Measurements from ENCODE around the gene NIBAN1. TPM values are rescaled to one million over a fixed set of nuclear protein-coding genes. Genes with fewer than 3 reads are reported as not detected.

NIBAN1 gene
- total RNA-seq, 1 donor: 66.2 TPM

GRCh38 chr1:184956999-184957700, 17.2 kb downstream of the NIBAN1 start:
- DNase-seq (ENCODE audit: insufficient read length, low spot score, missing footprints): no peak
- Histone ChIP-seq H3K36me3 (ENCODE audit: insufficient read depth, low read length) (no peaks in the 10 kb centered on the region), H2AFZ (ENCODE audit: low read length) (no peak overlapping the region), H3K4me2 (ENCODE audit: insufficient read depth, low read length) (no peak overlapping the region), H3K4me3 (ENCODE audit: insufficient read depth, low read length) (no peak overlapping the region), H4K20me1 (ENCODE audit: insufficient read depth, low read length) (no peaks in the 10 kb centered on the region), H3K4me1 (ENCODE audit: insufficient read depth, low read length) (peaks cover 10% of the 10 kb centered on the region), H3K9me3 (ENCODE audit: low read depth, low read length) (no peaks in the 10 kb centered on the region), H3K79me2 (ENCODE audit: insufficient read depth, low read length) (no peaks in the 10 kb centered on the region), H3K27me3 (ENCODE audit: insufficient read depth, low read length) (no peaks in the 10 kb centered on the region), H3K27ac (ENCODE audit: low read depth, low read length) (no peak overlapping the region)
- TF ChIP-seq CTCF (IDR thresholded peaks at IDR 0.05; ENCODE audit: extremely low read depth, low read depth, low read length): no peak

- H3K4me1 ChIP-seq (ENCODE audit: insufficient read depth, low read length): peaks cover 10% of the 10 kb centered on the region
- no peak for TF ChIP-seq CTCF (IDR thresholded peaks at IDR 0.05; ENCODE audit: extremely low read depth, low read depth, low read length)
- no peaks in the 10 kb centered on the region for H3K79me2 ChIP-seq (ENCODE audit: insufficient read depth, low read length)
- DNase-seq (ENCODE audit: insufficient read length, low spot score, missing footprints): no peak
- peak overlapping the region; percentile 7 for H3K4me2 ChIP-seq (ENCODE audit: insufficient read depth, low read length)
- H3K27ac ChIP-seq (ENCODE audit: low read depth, low read length): peak overlapping the region; percentile 54
- no peaks in the 10 kb centered on the region for H3K36me3 ChIP-seq (ENCODE audit: insufficient read depth, low read length)
- H3K27me3 ChIP-seq (ENCODE audit: insufficient read depth, low read length): no peaks in the 10 kb centered on the region
- no peaks in the 10 kb centered on the region for H4K20me1 ChIP-seq (ENCODE audit: insufficient read depth, low read length)
- no peaks in the 10 kb centered on the region for H3K9me3 ChIP-seq (ENCODE audit: low read depth, low read length)
- H3K4me3 ChIP-seq (ENCODE audit: insufficient read depth, low read length): no peak overlapping the region
- H2AFZ ChIP-seq (ENCODE audit: low read length): no peak overlapping the region
These were observed 19.9 kb downstream of the NIBAN1 start for GRCh38 chr1:184954232-184954995.

GRCh38 chr1:184953600-184954219, 20.6 kb downstream of the NIBAN1 start:
- Histone ChIP-seq H3K4me2 (ENCODE audit: insufficient read depth, low read length) (peak overlapping the region; percentile 7), H3K27ac (ENCODE audit: low read depth, low read length) (peak overlapping the region; percentile 54), H3K4me3 (ENCODE audit: insufficient read depth, low read length) (no peak overlapping the region)

More at GRCh38 chr1:184953600-184954219, 20.6 kb downstream of the NIBAN1 start:
- Histone ChIP-seq H3K27me3 (ENCODE audit: insufficient read depth, low read length) (no peaks in the 10 kb centered on the region), H3K36me3 (ENCODE audit: insufficient read depth, low read length) (no peaks in the 10 kb centered on the region), H4K20me1 (ENCODE audit: insufficient read depth, low read length) (no peaks in the 10 kb centered on the region), H3K9me3 (ENCODE audit: low read depth, low read length) (no peaks in the 10 kb centered on the region), H3K4me1 (ENCODE audit: insufficient read depth, low read length) (peaks cover 10% of the 10 kb centered on the region), H2AFZ (ENCODE audit: low read length) (no peak overlapping the region), H3K79me2 (ENCODE audit: insufficient read depth, low read length) (no peaks in the 10 kb centered on the region)
- TF ChIP-seq CTCF (IDR thresholded peaks at IDR 0.05; ENCODE audit: extremely low read depth, low read depth, low read length): no peak
- peak; percentile 71 for DNase-seq (ENCODE audit: insufficient read length, low spot score, missing footprints)

Data from osteoblast (primary cell).